GM21367 (cell line): Measurements from ENCODE around the gene SSBP4.
"Not testable (repeated sequence)": the region's sequence is repeated elsewhere in the genome, so short reads cannot be mapped to it uniquely, and the experiment has no call there.

Experiments
- ATAC-seq: cut with Tn5 transposase; IDR thresholded peaks from one replicate; pipeline ENCODE4 v1.9.1; 2021; ENCODE audit not compliant: unreplicated experiment

Gene SSBP4

DNA sequence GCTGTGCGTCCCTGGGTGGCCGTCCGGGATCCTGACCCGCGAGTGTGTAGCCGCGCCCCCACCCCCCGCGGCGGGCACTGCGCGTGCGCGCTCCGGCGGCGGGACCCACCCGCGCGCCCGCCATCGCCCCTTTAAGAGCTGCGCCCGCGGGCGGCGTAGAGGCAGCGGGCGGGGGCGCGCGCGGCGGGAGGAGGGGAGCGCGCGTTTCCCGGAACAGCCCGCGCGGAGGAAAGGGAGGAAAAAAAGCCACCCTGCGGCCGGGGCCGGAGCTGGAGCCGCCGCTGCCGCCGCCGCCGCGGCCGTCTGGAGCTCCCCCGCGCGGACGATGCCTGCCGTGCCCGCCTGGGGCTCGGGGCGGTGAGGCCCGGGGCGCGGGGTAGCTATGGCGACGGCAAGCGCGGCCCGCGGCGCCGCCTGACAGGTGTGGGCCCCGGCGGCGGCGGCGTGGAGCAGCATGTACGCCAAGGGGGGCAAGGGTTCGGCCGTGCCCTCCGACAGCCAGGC, at the start of gene SSBP4:
Gene SSBP4 (plus strand): TSS at position 204 of the 504 bp plus-strand sequence. CDS start 251 bp downstream, at position 455.
- ATAC-seq, result no peak

DNA sequence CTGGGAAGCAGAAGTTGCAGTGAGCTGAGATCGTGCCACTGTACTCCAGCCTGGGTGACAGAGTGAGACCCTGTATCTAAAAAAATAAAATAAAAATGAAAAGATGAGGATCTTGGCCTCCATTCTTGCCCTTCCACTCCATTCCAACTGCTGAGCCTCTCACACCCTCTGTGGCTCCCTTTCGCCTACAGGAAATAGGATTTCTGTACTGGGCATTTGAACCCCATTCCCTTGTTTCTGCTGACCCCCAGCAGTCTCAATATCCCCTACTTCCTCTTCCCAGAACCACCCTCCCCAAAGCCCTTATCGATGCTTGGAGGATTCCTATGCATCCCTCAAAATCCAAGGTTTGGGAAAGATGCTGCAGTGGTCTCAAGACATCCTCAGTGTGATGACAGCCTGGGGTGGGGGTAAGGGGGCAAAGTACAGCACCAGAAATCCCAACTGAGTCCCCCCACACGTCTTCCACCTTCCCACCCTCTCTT, 45.7 kb upstream of the SSBP4 start:
- no peak for ATAC-seq

- ATAC-seq, result peak; percentile 78
Measured at GRCh38 chr19:18373892-18374629, 45.1 kb upstream of the SSBP4 start.

- no peak for ATAC-seq
Measured at GRCh38 chr19:18377026-18377425, 42.2 kb upstream of the SSBP4 start.

DNA sequence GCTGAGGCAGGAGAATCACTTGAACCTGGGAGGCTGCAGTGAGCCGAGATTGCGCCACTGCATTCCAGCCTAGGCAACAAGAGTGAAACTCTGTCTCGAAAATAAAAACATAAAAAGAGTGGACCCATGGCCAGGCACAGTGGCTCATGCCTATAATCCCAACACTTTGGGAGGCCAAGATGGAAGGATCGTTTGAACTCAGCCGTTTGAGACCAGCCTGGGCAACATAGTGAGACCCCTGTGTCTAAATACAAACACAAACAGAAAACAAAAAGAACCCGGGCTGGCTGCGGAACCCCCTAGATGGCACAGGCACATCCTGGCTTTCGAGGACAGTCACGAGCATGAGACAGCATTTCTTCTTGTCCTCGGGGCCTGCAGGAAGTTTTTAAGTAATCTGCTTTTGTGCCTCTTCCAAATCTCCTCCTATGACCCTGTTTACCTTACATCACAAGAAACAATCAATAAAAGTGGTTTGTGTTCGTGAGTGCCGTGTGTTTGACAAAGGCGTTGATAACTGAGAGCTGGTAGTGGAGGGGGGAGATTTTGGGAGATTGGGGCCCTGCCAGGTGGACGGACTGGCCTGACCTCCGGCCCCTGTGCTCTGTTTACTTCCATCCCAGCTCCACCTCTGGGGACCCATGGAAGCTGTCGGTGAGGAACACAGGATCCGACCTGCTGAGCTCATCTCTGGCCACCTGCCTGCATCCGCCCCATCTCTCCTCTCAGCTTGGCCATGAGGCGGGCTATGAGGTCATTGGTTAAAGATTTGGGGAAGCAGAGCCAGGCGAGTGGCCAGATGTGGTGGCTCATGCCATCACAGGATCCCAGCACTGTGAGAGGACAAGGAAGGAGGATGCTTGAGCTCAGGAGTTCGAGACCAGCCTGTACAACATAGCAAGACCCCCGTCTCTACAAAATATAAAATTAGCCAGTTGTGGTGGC, 39.1 kb upstream of the SSBP4 start:
- ATAC-seq, result no peak

GRCh38 chr19:18380843-18381242, 38.4 kb upstream of the SSBP4 start:
- no peak for ATAC-seq

DNA sequence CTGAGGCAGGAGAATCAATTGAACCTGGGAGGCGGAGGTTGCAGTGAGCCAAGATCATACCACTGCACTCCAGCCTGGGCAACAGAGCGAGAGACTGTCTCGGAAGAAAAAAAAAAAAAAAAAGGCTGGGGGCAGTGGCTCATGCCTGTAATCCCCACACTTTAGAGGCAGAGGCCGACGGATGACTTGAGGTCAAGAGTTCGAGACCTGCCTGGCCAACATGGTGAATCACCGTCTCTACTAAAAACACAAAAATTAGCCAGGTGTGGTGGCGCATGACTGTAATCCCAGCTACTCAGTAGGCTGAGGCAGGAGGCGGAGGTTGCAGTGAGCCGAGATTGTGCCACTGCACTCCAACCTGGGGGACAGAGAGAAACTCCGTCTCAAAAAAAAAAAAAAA, 35.6 kb upstream of the SSBP4 start:
- ATAC-seq, result not testable (repeated sequence)

DNA sequence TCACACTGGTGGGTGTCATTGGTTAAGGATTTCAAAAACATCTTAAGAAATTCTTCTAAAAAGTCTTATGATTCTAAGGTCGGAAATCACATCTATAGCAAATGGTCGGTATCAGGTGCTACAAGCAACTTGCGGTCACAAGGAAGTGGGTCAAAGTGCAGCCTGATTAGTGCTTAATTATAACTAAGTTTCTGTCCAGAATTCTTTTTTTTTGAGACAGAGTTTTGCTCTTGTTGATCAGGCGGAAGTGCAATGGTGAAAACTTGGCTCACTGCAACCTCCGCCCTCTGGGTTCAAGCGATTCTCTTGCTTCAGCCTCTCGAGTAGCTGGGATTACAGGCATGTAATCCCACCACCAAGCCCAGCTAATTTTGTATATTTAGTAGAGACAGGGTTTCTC, 34.4 kb upstream of the SSBP4 start:
- no peak for ATAC-seq

DNA sequence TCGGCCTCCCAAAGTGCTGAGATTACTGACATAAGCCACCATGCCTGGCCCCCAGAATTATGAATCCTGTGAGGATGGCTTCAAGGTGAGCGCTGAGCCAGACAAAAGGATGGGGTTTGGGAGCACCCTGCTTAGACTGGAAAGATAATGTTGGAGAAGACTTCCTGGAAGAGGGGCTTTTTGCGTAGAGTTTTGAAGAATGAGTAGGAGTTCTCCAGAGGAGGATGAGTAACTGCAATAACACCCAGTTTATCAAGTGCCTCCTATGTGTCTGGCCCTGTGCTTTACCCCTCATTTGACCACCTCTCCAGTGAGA, 33.9 kb upstream of the SSBP4 start:
- no peak for ATAC-seq

DNA sequence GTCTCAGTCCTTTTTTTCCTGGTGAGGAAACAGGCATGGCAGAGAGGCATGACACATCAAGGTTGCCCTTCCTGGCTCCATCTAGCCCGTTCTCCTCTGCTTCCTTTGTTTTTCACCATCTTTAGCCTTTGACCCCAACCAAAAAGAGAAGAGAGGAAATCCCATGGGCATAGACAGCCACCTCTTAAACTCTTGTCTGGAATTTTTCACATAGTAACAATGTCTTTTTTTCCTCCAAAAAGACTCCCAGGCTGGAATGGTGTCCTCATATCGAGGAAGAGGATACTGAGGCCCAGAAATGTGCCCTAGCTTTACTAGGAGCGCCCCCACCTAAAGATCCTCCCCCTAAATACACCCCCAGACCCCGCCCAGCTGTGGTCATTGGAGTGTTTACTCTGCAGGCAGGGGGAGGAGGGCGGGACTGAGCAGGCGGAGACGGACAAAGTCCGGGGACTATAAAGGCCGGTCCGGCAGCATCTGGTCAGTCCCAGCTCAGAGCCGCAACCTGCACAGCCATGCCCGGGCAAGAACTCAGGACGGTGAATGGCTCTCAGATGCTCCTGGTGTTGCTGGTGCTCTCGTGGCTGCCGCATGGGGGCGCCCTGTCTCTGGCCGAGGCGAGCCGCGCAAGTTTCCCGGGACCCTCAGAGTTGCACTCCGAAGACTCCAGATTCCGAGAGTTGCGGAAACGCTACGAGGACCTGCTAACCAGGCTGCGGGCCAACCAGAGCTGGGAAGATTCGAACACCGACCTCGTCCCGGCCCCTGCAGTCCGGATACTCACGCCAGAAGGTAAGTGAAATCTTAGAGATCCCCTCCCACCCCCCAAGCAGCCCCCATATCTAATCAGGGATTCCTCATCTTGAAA, 33.3 kb upstream of the SSBP4 start, which contains the start of gene GDF15:
Gene GDF15 (plus strand): TSS at position 484 of the 868 bp plus-strand sequence. CDS start 32 bp downstream, at position 516.
- ATAC-seq, result no peak

DNA sequence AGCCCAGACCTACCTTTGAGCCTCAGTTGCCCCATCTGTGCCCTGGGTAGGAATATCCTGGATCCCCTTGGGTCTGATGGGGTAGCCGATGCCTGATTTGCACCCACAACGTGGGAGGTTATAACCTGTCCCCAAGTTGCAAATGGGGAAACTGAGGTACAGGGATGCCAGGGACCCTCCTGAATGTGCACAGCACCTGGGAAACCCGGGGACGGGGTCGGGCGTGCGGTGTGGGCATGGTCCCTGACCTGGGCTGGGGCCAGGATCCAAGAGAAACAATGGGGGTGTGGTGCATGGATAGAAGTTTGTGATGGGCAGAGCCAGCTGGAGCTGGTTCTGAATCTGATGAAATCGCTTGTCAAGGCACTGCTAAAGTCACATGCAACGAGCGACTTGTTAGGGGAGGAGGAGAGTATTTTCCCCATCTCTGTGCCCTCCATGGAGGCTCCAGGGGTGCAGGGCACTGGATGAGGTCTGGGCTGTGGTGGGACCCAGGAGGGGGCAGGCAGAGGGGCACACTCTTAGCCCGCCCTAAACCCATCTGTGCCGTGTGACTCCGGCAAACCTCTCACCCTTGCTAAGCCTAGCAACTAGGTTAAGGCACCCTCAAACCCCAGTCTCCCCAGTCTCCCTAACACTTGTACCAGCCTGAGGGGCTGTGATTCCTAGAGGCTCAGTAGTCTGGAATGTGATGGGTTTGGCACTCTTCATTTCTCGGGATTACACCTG, 32.5 kb upstream of the SSBP4 start:
- no peak for ATAC-seq

- no peak for ATAC-seq
Measured at GRCh38 chr19:18388100-18388959, 30.9 kb upstream of the SSBP4 start.

- ATAC-seq, result no peak
Measured at GRCh38 chr19:18388960-18389725, 30.1 kb upstream of the SSBP4 start.

- no peak for ATAC-seq
Measured at GRCh38 chr19:18389726-18390064, 29.5 kb upstream of the SSBP4 start.

DNA sequence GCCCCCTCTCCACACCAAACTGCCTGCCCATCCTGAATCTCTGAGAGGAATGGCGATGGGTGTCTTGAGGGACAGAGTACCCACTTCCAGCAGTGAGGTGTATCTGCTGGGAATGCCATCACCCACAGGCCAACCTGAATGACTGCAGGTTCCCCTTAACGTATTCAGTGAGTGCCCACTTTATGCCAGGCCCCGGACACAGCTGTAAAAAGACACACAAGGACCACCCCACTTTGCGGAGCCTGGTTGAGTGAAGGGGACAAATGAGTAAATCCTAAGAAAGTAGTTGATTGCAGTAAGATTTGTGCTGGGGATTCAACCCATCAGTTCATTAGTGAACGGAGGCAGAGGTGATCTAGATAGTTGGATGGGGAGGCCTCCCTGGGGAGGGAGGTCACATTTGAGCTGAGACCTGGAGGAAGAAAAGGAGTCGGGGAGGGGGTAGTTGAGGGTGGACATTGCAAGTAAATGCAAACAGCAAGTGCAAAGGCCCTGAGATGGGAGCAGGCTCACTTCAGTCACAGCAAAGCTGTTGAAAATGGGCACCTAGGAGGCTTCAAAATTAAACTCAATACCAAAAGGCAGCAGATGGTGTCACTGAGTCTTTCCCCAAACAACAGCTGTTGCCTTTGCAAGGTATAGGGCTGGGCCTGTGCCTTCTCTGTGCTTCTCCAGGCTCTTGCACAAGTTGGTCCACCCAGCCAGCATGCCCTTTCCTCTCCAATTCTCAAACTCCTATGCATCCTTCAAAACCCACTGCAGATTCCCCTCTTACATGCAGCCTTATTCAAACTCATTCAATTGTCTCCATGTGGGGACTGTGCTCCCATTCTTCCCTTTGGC, 28.9 kb upstream of the SSBP4 start:
- ATAC-seq, result no peak

DNA sequence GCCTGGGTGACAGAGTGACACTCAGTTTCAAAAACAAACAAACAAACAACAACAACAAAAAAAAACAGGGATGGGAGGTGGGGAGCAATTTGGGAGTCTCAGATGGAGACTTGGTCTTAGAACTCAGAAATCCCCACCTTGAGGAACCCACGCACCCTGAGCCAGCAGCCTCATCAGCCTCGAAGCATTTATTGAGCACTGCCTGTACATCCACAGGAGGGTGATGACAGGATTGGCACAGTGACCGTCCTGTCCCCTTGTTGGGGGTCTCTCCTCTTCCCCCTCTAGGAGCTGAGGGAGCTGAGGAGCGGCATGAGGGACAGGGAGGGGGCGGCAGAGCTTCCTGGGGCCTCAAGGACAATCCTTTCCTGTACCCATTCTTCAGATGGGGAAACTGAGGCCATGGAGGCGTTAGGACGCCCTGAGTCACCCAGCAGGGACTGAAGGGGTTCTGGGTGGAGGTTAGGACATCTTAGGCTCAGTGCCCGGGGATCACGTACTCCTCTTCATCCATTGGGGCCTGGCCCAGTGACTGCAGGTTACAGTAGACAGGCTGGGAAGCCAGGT, 27.6 kb upstream of the SSBP4 start:
- ATAC-seq, result no peak

GRCh38 chr19:18392417-18392816, 26.8 kb upstream of the SSBP4 start:
- ATAC-seq, result no peak
